Measurements from ENCODE around the gene LRRC40. TPM values are rescaled to one million over a fixed set of nuclear protein-coding genes. Genes with fewer than 3 reads are reported as not detected.

The LRRC40 gene
- total and polyA plus RNA-seq, 9 of the 15 experiments (the other 6 are each of a cell fraction or from before 2014, with no cell fraction given) = 16.1 to 36.2 (median 30.9) TPM

- TF ChIP-seq PREB (CRISPR knock-in tag; IDR thresholded peaks at IDR 0.05) (no peak), PYGO2 (tag; IDR thresholded peaks at IDR 0.05) (no peak), ZNF79 (CRISPR knock-in tag; IDR thresholded peaks at IDR 0.05; ENCODE audit: low read depth) (no peak), RCOR1 (IDR thresholded peaks at IDR 0.05; ENCODE audit: borderline replicate concordance in 1 of 2, low read depth in 2 of 2, low read length in 2 of 2) (peak in 1 of 2 experiments; percentile 85; a peak in 2 of 4 replicates), ZBTB11 (CRISPR knock-in tag; IDR thresholded peaks at IDR 0.05) (no peak), ZBTB34 (CRISPR knock-in tag; IDR thresholded peaks at IDR 0.05) (no peak), ZFP91 (CRISPR knock-in tag; IDR thresholded peaks at IDR 0.05) (no peak), NCOA1 (IDR thresholded peaks at IDR 0.05; ENCODE audit: low read depth) (no peak), BCLAF1 (IDR thresholded peaks at IDR 0.05; ENCODE audit: borderline replicate concordance in 1 of 2, control insufficient read depth in 1 of 2, low read depth in 2 of 2, low read length in 1 of 2) (no peak), HNRNPLL (IDR thresholded peaks at IDR 0.05; ENCODE audit: low read depth, low read length, poor library complexity, severe bottlenecking) (no peak), ZNF395 (CRISPR knock-in tag; IDR thresholded peaks at IDR 0.05) (no peak)
Measured at GRCh38 chr1:70156529-70157120, 48.8 kb downstream of the LRRC40 start (continued).
